HepG2 (cell line): Measurements from ENCODE around the gene CD68. TPM values are rescaled to one million over a fixed set of nuclear protein-coding genes. Genes with fewer than 3 reads are reported as not detected.

ENCODE experiments used
- ARID2 ChIP-seq: sonication (generic); formaldehyde crosslinking; IDR thresholded peaks from 2 replicates; pipeline ENCODE4 v1.8.1; 2022; ENCODE audit warnings: mild to moderate bottlenecking, missing genetic modification reagents, borderline replicate concordance
- ARNTL ChIP-seq: sonication (generic); formaldehyde crosslinking; IDR thresholded peaks from 2 replicates; pipeline ENCODE4 v1.4.0; 2020; ENCODE audit warnings: mild to moderate bottlenecking, missing genetic modification reagents
- CREBL2 ChIP-seq: sonication (generic); formaldehyde crosslinking; IDR thresholded peaks from 2 replicates; pipeline ENCODE4 v1.8.1; 2023; ENCODE audit warnings: missing genetic modification reagents, mild to moderate bottlenecking, borderline replicate concordance
- DNMT1 ChIP-seq: sonication (generic); formaldehyde crosslinking; IDR thresholded peaks from 2 replicates; pipeline ENCODE4 v1.5.1; 2020; ENCODE audit warnings: mild to moderate bottlenecking, missing genetic modification reagents
- ESRRA ChIP-seq: sonication (generic); formaldehyde crosslinking; IDR thresholded peaks from 2 replicates; pipeline ENCODE4 v1.5.1; 2020; ENCODE audit warnings: mild to moderate bottlenecking, low read depth, missing genetic modification reagents
- ETV6 ChIP-seq: sonication (generic); formaldehyde crosslinking; conservative IDR thresholded peaks from 2 replicates; pipeline ENCODE4 v1.4.0; 2020; ENCODE audit warnings: missing genetic modification reagents
- EZH2 ChIP-seq: conservative IDR thresholded peaks from 2 replicates; pipeline ENCODE4 v1.6.1; 2012; ENCODE audit warnings: mild to moderate bottlenecking, low read depth, low read length, moderate library complexity
- FOXM1 ChIP-seq: sonication (generic); formaldehyde crosslinking; IDR thresholded peaks from 2 replicates; pipeline ENCODE4 v1.5.0; 2020; ENCODE audit warnings: missing genetic modification reagents
- KDM1A ChIP-seq: IDR thresholded peaks from 2 replicates; pipeline ENCODE4 v1.6.1; 2016; ENCODE audit warnings: missing compliant biosample characterization
- MAFF ChIP-seq: IDR thresholded peaks from 2 replicates; pipeline ENCODE4 v1.6.1; 2011; ENCODE audit warnings: low read depth, low read length, improper control_type of control experiment
- MAX ChIP-seq: IDR thresholded peaks from 2 replicates; pipeline ENCODE4 v1.6.1; 2012; ENCODE audit warnings: inconsistent platforms
- MXD3 ChIP-seq: IDR thresholded peaks from 2 replicates; pipeline ENCODE4 v1.6.1; 2016; ENCODE audit warnings: mild to moderate bottlenecking, missing biosample characterization, missing genetic modification reagents
- MYC ChIP-seq: sonication (generic); formaldehyde crosslinking; IDR thresholded peaks from 2 replicates; pipeline ENCODE4 v1.9.0; 2021; ENCODE audit warnings: missing genetic modification reagents, borderline replicate concordance
- NFKB2 ChIP-seq: sonication (generic); formaldehyde crosslinking; IDR thresholded peaks from 2 replicates; pipeline ENCODE4 v1.4.0; 2020; ENCODE audit warnings: missing genetic modification reagents, borderline replicate concordance
- NPAS2 ChIP-seq: sonication (generic); formaldehyde crosslinking; IDR thresholded peaks from 2 replicates; pipeline ENCODE4 v1.8.0; 2022; ENCODE audit warnings: mild to moderate bottlenecking, missing genetic modification reagents, borderline replicate concordance
- PPARG ChIP-seq: conservative IDR thresholded peaks from 2 replicates; pipeline ENCODE4 v1.6.1; 2016; ENCODE audit warnings: missing biosample characterization, missing genetic modification reagents
- RELA ChIP-seq: sonication (generic); formaldehyde crosslinking; IDR thresholded peaks from 2 replicates; pipeline ENCODE4 v1.4.0; 2020; ENCODE audit warnings: missing genetic modification reagents
- TBX3 ChIP-seq: fragments of 450-650 bp; IDR thresholded peaks from 2 replicates; pipeline ENCODE4 v1.6.1; 2017; ENCODE audit warnings: antibody characterized with exemption, mild to moderate bottlenecking, inconsistent platforms, borderline replicate concordance
- TOE1 ChIP-seq: sonication (generic); formaldehyde crosslinking; IDR thresholded peaks from 2 replicates; pipeline ENCODE4 v1.4.0; 2020; ENCODE audit warnings: mild to moderate bottlenecking, missing genetic modification reagents
- ZNF333 ChIP-seq: sonication (generic); formaldehyde crosslinking; IDR thresholded peaks from 2 replicates; pipeline ENCODE4 v1.4.0; 2020; ENCODE audit warnings: mild to moderate bottlenecking, missing genetic modification reagents, borderline replicate concordance
- ZNF446 ChIP-seq: sonication (generic); formaldehyde crosslinking; IDR thresholded peaks from 2 replicates; pipeline ENCODE4 v1.5.0; 2020; ENCODE audit warnings: mild to moderate bottlenecking, missing genetic modification reagents
- ZNF468 ChIP-seq: sonication (generic); formaldehyde crosslinking; IDR thresholded peaks from 2 replicates; pipeline ENCODE4 v1.8.0; 2022; ENCODE audit warnings: mild to moderate bottlenecking, moderate library complexity, missing genetic modification reagents
- ZNF569 ChIP-seq: sonication (generic); formaldehyde crosslinking; IDR thresholded peaks from 2 replicates; pipeline ENCODE4 v1.5.0; 2020; ENCODE audit warnings: mild to moderate bottlenecking, missing genetic modification reagents, moderate library complexity, borderline replicate concordance
- ZNF580 ChIP-seq: IDR thresholded peaks from 2 replicates; pipeline ENCODE4 v1.6.1; 2016; ENCODE audit warnings: low read depth, borderline replicate concordance
- ZNF7 ChIP-seq: IDR thresholded peaks from 2 replicates; pipeline ENCODE4 v1.6.1; 2016; ENCODE audit warnings: missing biosample characterization, missing genetic modification reagents
- ZNF850 ChIP-seq: sonication (generic); formaldehyde crosslinking; conservative IDR thresholded peaks from 2 replicates; pipeline ENCODE4 v1.9.0; 2021; ENCODE audit warnings: mild to moderate bottlenecking, missing genetic modification reagents
- polyA plus RNA-seq, 8 experiments: library from polyadenylated mRNA; depleted of rRNA in 3 of 8; stranded (reverse) in 7 of 8; unstranded in 1 of 8; fragments of >200 nt; fragmentation: Illumina TruSeq in 4 of 8; extraction: Trizol in 4 of 8; gene quantifications; 2 replicates each; pipeline versions ENCODE4 v1.2.1 to v1.2.3, GENCODE V29; 2011 to 2016; ENCODE audit warnings: low read depth in 4 of 8, missing spikeins in 1 of 8, mixed read lengths in 1 of 8; ENCODE audit not compliant: insufficient read depth in 1 of 8
- total RNA-seq, 5 experiments: library from RNA; depleted of rRNA; stranded (reverse); fragments of >200 nt; fragmentation: Illumina TruSeq; extraction: Trizol; gene quantifications; 2 replicates each; pipeline ENCODE4 v1.2.3, GENCODE V29; 2016; ENCODE audit warnings: low read depth in 1 of 5
- TF ChIP-seq, protein P1 (sequence below): sonication (generic); formaldehyde crosslinking; IDR thresholded peaks from 2 replicates; pipeline ENCODE4 v1.4.0; 2020; ENCODE audit warnings: missing genetic modification reagents
- TF ChIP-seq, protein P2 (sequence below): sonication (generic); formaldehyde crosslinking; IDR thresholded peaks from 2 replicates; pipeline ENCODE4 v1.4.0; 2020; ENCODE audit warnings: mild to moderate bottlenecking, low read depth, missing genetic modification reagents

Gene CD68
- total and polyA plus RNA-seq, 2 of the 13 experiments (the other 11 are each of a cell fraction or from before 2014, with no cell fraction given), result 10.3 to 104 TPM

DNA sequence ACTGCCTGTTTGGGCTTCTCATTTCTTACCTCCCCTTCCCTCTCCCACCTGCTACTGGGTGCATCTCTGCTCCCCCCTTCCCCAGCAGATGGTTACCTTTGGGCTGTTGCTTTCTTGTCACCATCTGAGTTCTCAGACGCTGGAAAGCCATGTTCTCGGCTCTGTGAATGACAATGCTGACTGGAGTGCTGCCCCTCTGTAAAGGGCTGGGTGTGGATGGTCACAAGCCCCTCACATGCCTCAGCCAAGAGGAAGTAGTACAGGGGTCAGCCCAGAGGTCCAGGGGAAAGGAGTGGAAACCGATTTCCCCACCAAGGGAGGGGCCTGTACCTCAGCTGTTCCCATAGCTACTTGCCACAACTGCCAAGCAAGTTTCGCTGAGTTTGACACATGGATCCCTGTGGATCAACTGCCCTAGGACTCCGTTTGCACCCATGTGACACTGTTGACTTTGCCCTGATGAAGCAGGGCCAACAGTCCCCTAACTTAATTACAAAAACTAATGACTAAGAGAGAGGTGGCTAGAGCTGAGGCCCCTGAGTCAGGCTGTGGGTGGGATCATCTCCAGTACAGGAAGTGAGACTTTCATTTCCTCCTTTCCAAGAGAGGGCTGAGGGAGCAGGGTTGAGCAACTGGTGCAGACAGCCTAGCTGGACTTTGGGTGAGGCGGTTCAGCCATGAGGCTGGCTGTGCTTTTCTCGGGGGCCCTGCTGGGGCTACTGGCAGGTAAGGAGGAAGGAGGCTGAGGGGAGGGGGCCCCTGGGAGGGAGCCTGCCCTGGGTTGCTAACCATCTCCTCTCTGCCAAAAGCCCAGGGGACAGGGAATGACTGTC, at the start of gene CD68 (continued):
- TF ChIP-seq ZNF446 (CRISPR knock-in tag), result no peak
- no peak for TF ChIP-seq DNMT1 (CRISPR knock-in tag)
- no peak for TF ChIP-seq TOE1
- TF ChIP-seq PPARG, result peak; percentile 77
- TF ChIP-seq NFKB2 (CRISPR knock-in tag), result no peak
- TF ChIP-seq, protein P1, sequence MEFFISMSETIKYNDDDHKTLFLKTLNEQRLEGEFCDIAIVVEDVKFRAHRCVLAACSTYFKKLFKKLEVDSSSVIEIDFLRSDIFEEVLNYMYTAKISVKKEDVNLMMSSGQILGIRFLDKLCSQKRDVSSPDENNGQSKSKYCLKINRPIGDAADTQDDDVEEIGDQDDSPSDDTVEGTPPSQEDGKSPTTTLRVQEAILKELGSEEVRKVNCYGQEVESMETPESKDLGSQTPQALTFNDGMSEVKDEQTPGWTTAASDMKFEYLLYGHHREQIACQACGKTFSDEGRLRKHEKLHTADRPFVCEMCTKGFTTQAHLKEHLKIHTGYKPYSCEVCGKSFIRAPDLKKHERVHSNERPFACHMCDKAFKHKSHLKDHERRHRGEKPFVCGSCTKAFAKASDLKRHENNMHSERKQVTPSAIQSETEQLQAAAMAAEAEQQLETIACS (CRISPR knock-in tag), result no peak
- TF ChIP-seq MAFF, result peak; percentile 65
- no peak for TF ChIP-seq ZNF333 (CRISPR knock-in tag)
- TF ChIP-seq ESRRA (CRISPR knock-in tag), result 0 out of 2 replicates have a peak, but pooled peaks have one; percentile 46
- no peak for TF ChIP-seq ZNF569 (CRISPR knock-in tag)
- TF ChIP-seq ARID2, result no peak
- TF ChIP-seq ETV6 (CRISPR knock-in tag), result peak; percentile 49; the same call in 1 of the 2 replicates
- no peak for TF ChIP-seq CREBL2 (CRISPR knock-in tag)
- no peak for TF ChIP-seq FOXM1
- TF ChIP-seq RELA, result 0 out of 2 replicates have a peak, but pooled peaks have one; percentile 55
- TF ChIP-seq TBX3, result peak; percentile 96
- no peak; the same call in 1 of the 2 replicates for TF ChIP-seq ZNF850 (CRISPR knock-in tag)
- TF ChIP-seq ZNF580 (CRISPR knock-in tag), result no peak
- no peak for TF ChIP-seq NPAS2 (CRISPR knock-in tag)
- TF ChIP-seq, protein P2, sequence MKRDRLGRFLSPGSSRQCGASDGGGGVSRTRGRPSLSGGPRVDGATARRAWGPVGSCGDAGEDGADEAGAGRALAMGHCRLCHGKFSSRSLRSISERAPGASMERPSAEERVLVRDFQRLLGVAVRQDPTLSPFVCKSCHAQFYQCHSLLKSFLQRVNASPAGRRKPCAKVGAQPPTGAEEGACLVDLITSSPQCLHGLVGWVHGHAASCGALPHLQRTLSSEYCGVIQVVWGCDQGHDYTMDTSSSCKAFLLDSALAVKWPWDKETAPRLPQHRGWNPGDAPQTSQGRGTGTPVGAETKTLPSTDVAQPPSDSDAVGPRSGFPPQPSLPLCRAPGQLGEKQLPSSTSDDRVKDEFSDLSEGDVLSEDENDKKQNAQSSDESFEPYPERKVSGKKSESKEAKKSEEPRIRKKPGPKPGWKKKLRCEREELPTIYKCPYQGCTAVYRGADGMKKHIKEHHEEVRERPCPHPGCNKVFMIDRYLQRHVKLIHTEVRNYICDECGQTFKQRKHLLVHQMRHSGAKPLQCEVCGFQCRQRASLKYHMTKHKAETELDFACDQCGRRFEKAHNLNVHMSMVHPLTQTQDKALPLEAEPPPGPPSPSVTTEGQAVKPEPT (CRISPR knock-in tag), result no peak
- peak; percentile 86 for TF ChIP-seq MAX
- no peak for TF ChIP-seq EZH2
- peak; percentile 91 for TF ChIP-seq MYC (CRISPR knock-in tag)
- TF ChIP-seq MXD3 (CRISPR knock-in tag), result no peak; the same call in 1 of the 2 replicates
- TF ChIP-seq ZNF468 (CRISPR knock-in tag), result no peak
- TF ChIP-seq KDM1A (CRISPR knock-in tag), result no peak
- TF ChIP-seq ZNF7 (CRISPR knock-in tag), result no peak
- peak; percentile 82 for TF ChIP-seq ARNTL (CRISPR knock-in tag)
